WTC11 (cell line): ENCODE data around the gene CPT1C. TPM values are rescaled to one million over a fixed set of nuclear protein-coding genes. Genes with fewer than 3 reads are reported as not detected.

Experiments
- ATF2 ChIP-seq: sonication (generic); formaldehyde crosslinking; IDR thresholded peaks from 2 replicates; pipeline ENCODE4 v1.8.1; 2022; ENCODE audit warnings: low read depth, missing genetic modification reagents, borderline replicate concordance
- ETV6 ChIP-seq: sonication (generic); formaldehyde crosslinking; IDR thresholded peaks from 2 replicates; pipeline ENCODE4 v1.8.1; 2022; ENCODE audit warnings: mild to moderate bottlenecking, missing genetic modification reagents
- FOXJ3 ChIP-seq: sonication (generic); formaldehyde crosslinking; IDR thresholded peaks from 2 replicates; pipeline ENCODE4 v1.9.0; 2021; ENCODE audit warnings: missing genetic modification reagents, mild to moderate bottlenecking, borderline replicate concordance
- GABPB1 ChIP-seq: sonication (generic); formaldehyde crosslinking; IDR thresholded peaks from 2 replicates; pipeline ENCODE4 v1.8.1; 2023; ENCODE audit warnings: mild to moderate bottlenecking, missing genetic modification reagents
- GRHL2 ChIP-seq: fragments of 250-450 bp; sonication (Bioruptor Pico); IDR thresholded peaks from 2 replicates; pipeline ENCODE4 v1.8.0; 2022; ENCODE audit warnings: mild to moderate bottlenecking, moderate library complexity; ENCODE audit not compliant: insufficient replicate concordance, severe bottlenecking
- IRF1 ChIP-seq: sonication (generic); formaldehyde crosslinking; IDR thresholded peaks from 2 replicates; pipeline ENCODE4 v1.8.0; 2023; ENCODE audit warnings: missing genetic modification reagents
- IRF2 ChIP-seq: sonication (generic); formaldehyde crosslinking; IDR thresholded peaks from 2 replicates; pipeline ENCODE4 v1.8.0; 2022; ENCODE audit warnings: low read depth, missing genetic modification reagents, borderline replicate concordance
- JUN ChIP-seq: sonication (generic); formaldehyde crosslinking; IDR thresholded peaks from 2 replicates; pipeline ENCODE4 v1.8.0; 2023; ENCODE audit warnings: mild to moderate bottlenecking, missing genetic modification reagents
- MLX ChIP-seq: sonication (generic); formaldehyde crosslinking; IDR thresholded peaks from 2 replicates; pipeline ENCODE4 v1.8.1; 2023; ENCODE audit warnings: mild to moderate bottlenecking, missing genetic modification reagents, moderate library complexity
- NR1H2 ChIP-seq: sonication (generic); formaldehyde crosslinking; IDR thresholded peaks from 2 replicates; pipeline ENCODE4 v1.9.0; 2021; ENCODE audit warnings: mild to moderate bottlenecking, moderate library complexity, missing genetic modification reagents
- OVOL2 ChIP-seq: fragments of 250-450 bp; sonication (Bioruptor Pico); IDR thresholded peaks from 2 replicates; pipeline ENCODE4 v1.9.0; 2021; ENCODE audit warnings: mild to moderate bottlenecking, borderline replicate concordance
- TCF7 ChIP-seq: sonication (generic); formaldehyde crosslinking; IDR thresholded peaks from 2 replicates; pipeline ENCODE4 v1.8.0; 2022; ENCODE audit warnings: mild to moderate bottlenecking, low read depth, missing genetic modification reagents, moderate library complexity
- TEAD4 ChIP-seq: sonication (generic); formaldehyde crosslinking; IDR thresholded peaks from 2 replicates; pipeline ENCODE4 v1.8.0; 2022; ENCODE audit warnings: mild to moderate bottlenecking, missing genetic modification reagents
- ZBTB21 ChIP-seq: sonication (generic); formaldehyde crosslinking; IDR thresholded peaks from 2 replicates; pipeline ENCODE4 v1.8.1; 2023; ENCODE audit warnings: mild to moderate bottlenecking, missing genetic modification reagents, borderline replicate concordance
- ZNF138 ChIP-seq: sonication (generic); formaldehyde crosslinking; conservative IDR thresholded peaks from 2 replicates; pipeline ENCODE4 v1.8.1; 2022; ENCODE audit warnings: mild to moderate bottlenecking, moderate library complexity, missing genetic modification reagents
- ZNF232 ChIP-seq: sonication (generic); formaldehyde crosslinking; IDR thresholded peaks from 2 replicates; pipeline ENCODE4 v1.8.0; 2022; ENCODE audit warnings: mild to moderate bottlenecking, missing genetic modification reagents
- total RNA-seq: library from RNA; stranded (reverse); gene quantifications from 3 replicates; pipeline ENCODE4 v1.2.3, GENCODE V29; 2021
- TF ChIP-seq, protein P1 (sequence below): sonication (generic); formaldehyde crosslinking; conservative IDR thresholded peaks from 2 replicates; pipeline ENCODE4 v1.8.1; 2023; ENCODE audit warnings: mild to moderate bottlenecking, low read depth, missing genetic modification reagents, moderate library complexity
- TF ChIP-seq, protein P2 (sequence below): sonication (generic); formaldehyde crosslinking; IDR thresholded peaks from 2 replicates; pipeline ENCODE4 v1.8.1; 2022; ENCODE audit warnings: mild to moderate bottlenecking, moderate library complexity, missing genetic modification reagents
- TF ChIP-seq, protein P3 (sequence below): fragments of 200-600 bp; IDR thresholded peaks from 2 replicates; pipeline ENCODE4 v1.8.0; 2022; ENCODE audit warnings: antibody characterized with exemption
- TF ChIP-seq, protein P4 (sequence below): fragments of 250-450 bp; sonication (Bioruptor Pico); IDR thresholded peaks from 2 replicates; pipeline ENCODE4 v1.9.0; 2021; ENCODE audit warnings: mild to moderate bottlenecking
- TF ChIP-seq, protein P5 (sequence below): fragments of 250-450 bp; sonication (Bioruptor Pico); IDR thresholded peaks from 2 replicates; pipeline ENCODE4 v2.1.2; 2022; ENCODE audit warnings: mild to moderate bottlenecking, moderate library complexity

The CPT1C gene
- total RNA-seq, 1 experiment from 2014 or later = 74.6 TPM

- TF ChIP-seq ZNF232 (CRISPR knock-in tag) (no peak), IRF1 (CRISPR knock-in tag) (0 out of 2 replicates have a peak, but pooled peaks have one; percentile 32), JUN (CRISPR knock-in tag) (no peak), ZBTB21 (CRISPR knock-in tag) (no peak), ATF2 (CRISPR knock-in tag) (no peak), OVOL2 (CRISPR knock-in tag) (no peak), ETV6 (peak; percentile 18; the same call in 1 of the 2 replicates), ZNF138 (no peak), FOXJ3 (no peak), TEAD4 (no peak), TCF7 (CRISPR knock-in tag) (no peak), GRHL2 (CRISPR knock-in tag) (no peak), GABPB1 (no peak), MLX (CRISPR knock-in tag) (no peak), NR1H2 (CRISPR knock-in tag) (no peak), IRF2 (CRISPR knock-in tag) (no peak)
- TF ChIP-seq, protein P1, sequence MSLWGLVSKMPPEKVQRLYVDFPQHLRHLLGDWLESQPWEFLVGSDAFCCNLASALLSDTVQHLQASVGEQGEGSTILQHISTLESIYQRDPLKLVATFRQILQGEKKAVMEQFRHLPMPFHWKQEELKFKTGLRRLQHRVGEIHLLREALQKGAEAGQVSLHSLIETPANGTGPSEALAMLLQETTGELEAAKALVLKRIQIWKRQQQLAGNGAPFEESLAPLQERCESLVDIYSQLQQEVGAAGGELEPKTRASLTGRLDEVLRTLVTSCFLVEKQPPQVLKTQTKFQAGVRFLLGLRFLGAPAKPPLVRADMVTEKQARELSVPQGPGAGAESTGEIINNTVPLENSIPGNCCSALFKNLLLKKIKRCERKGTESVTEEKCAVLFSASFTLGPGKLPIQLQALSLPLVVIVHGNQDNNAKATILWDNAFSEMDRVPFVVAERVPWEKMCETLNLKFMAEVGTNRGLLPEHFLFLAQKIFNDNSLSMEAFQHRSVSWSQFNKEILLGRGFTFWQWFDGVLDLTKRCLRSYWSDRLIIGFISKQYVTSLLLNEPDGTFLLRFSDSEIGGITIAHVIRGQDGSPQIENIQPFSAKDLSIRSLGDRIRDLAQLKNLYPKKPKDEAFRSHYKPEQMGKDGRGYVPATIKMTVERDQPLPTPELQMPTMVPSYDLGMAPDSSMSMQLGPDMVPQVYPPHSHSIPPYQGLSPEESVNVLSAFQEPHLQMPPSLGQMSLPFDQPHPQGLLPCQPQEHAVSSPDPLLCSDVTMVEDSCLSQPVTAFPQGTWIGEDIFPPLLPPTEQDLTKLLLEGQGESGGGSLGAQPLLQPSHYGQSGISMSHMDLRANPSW (CRISPR knock-in tag) = no peak
- TF ChIP-seq, protein P2, sequence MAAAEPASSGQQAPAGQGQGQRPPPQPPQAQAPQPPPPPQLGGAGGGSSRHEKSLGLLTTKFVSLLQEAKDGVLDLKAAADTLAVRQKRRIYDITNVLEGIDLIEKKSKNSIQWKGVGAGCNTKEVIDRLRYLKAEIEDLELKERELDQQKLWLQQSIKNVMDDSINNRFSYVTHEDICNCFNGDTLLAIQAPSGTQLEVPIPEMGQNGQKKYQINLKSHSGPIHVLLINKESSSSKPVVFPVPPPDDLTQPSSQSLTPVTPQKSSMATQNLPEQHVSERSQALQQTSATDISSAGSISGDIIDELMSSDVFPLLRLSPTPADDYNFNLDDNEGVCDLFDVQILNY (CRISPR knock-in tag) = no peak
- TF ChIP-seq, protein P3, sequence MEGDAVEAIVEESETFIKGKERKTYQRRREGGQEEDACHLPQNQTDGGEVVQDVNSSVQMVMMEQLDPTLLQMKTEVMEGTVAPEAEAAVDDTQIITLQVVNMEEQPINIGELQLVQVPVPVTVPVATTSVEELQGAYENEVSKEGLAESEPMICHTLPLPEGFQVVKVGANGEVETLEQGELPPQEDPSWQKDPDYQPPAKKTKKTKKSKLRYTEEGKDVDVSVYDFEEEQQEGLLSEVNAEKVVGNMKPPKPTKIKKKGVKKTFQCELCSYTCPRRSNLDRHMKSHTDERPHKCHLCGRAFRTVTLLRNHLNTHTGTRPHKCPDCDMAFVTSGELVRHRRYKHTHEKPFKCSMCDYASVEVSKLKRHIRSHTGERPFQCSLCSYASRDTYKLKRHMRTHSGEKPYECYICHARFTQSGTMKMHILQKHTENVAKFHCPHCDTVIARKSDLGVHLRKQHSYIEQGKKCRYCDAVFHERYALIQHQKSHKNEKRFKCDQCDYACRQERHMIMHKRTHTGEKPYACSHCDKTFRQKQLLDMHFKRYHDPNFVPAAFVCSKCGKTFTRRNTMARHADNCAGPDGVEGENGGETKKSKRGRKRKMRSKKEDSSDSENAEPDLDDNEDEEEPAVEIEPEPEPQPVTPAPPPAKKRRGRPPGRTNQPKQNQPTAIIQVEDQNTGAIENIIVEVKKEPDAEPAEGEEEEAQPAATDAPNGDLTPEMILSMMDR = peak; percentile 56
- TF ChIP-seq, protein P4, sequence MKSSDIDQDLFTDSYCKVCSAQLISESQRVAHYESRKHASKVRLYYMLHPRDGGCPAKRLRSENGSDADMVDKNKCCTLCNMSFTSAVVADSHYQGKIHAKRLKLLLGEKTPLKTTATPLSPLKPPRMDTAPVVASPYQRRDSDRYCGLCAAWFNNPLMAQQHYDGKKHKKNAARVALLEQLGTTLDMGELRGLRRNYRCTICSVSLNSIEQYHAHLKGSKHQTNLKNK = no peak
- TF ChIP-seq, protein P5, sequence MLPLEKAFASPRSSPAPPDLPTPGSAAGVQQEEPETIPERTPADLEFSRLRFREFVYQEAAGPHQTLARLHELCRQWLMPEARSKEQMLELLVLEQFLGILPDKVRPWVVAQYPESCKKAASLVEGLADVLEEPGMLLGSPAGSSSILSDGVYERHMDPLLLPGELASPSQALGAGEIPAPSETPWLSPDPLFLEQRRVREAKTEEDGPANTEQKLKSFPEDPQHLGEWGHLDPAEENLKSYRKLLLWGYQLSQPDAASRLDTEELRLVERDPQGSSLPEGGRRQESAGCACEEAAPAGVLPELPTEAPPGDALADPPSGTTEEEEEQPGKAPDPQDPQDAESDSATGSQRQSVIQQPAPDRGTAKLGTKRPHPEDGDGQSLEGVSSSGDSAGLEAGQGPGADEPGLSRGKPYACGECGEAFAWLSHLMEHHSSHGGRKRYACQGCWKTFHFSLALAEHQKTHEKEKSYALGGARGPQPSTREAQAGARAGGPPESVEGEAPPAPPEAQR (CRISPR knock-in tag) = no peak
Measured at GRCh38 chr19:49689133-49690078, 1.5 kb upstream of the CPT1C start, which contains the start of gene ADM5 (continued).
